ENCODE data around the gene GTPBP4.

DNA sequence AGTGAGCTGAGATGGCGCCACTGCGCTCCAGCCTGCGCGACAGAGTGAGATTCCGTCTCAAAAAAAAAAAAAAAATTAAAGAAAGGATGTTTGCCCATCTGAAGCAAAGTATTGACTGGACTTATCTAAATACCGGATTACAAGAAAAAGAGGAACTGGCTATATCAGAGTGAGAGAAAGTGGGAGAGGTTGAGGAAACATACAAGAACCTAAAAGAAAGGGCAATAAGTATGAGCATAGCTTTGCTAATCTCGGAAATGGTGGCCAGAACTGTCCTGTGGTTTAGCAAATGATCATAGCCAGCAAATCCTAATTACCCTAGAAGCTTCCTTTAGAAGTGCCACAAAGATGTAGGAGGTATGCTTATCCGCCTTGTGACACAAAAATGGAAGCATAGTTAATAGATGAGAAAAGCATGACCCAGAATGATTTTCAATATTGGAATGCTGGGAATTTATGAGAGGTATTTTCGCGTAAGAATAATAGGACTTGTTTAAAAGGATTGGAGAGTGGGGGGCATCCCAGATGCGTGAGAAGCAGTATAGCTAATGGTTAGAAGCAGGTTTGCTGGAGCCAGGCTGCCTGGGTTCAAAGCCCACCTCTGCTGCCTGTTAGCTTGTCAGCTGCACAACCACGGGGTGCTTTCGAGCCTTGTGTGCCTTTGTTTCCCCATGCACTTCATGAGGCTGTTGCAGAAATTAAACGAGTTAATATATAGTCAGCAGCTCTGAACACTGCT, 1.2 kb upstream of the GTPBP4 start:
- TF ChIP-seq PAX5 (IDR thresholded peaks at IDR 0.05; ENCODE audit: insufficient read depth, low read length, severe bottlenecking), result no peak
- no peak for TF ChIP-seq POLR2AphosphoS5 (IDR thresholded peaks at IDR 0.05; ENCODE audit: low read depth, low read length)
- no peak for TF ChIP-seq POLR2A (IDR thresholded peaks at IDR 0.05; ENCODE audit: low read depth, low read length)
- no peak for TF ChIP-seq POU2F2 (IDR thresholded peaks at IDR 0.05; ENCODE audit: low read depth, low read length)
